Activated T-helper 1 cell treated with anti-CD3 and anti-CD28 coated beads, Interleukin-2, amount 50 U/mL, for 16 hours (primary cell): Measurements from ENCODE around the gene KIF23.

Experiments
- DNase-seq, 2 donors: peaks; one replicate each; pipeline ENCODE4 v3.0.0-alpha.2; 2020; ENCODE audit warnings: low read depth in 1 of 2, low spot score in 1 of 2

Gene KIF23

DNA sequence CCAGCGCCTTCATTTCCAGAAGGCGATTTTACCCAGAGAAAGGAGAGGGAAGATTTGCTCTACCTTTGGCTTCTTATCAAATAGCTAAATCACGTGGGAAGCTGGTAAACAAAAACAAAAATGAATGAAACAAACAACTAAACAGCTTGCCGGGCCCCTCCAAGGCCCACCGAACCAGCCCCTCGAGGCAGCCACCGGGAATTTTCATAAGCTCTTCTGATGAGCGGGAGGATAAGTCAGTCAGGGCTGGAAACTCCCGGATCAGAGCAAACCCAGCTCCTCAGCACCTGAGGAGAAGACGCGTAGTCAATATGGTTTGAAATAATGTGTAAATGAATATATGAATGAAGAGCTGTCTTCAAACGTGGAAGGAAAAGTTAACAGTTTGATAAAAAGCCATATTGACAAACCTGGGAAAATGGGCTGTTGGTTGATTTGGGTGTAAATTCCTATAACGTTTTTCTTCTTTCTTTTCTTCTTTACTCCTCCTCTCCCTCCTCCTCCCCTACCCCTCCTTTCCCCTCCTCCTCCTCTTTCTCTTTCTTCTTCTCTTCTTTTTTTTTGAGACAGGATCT, 49.1 kb downstream of the KIF23 start:
- DNase-seq = no peak

DNA sequence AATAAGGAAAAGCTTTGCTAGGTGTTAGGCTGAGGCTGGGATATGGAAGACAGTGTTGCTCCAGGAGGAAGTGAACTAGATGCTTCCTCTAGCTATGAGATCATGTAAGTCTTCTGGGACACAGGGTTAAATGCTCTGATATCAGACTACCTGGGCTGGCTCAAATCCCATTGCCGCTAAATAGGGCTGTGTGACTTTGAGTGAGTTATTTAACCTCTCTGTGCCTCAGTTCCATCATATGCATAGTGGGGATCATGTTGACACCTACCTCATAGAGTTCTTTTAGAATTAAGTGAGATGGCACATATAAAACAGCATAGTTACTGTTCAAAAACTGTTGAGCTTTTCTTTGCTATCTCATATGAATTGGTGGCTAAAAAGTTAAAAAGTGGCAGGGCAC, 51.1 kb downstream of the KIF23 start:
- no peak for DNase-seq

DNA sequence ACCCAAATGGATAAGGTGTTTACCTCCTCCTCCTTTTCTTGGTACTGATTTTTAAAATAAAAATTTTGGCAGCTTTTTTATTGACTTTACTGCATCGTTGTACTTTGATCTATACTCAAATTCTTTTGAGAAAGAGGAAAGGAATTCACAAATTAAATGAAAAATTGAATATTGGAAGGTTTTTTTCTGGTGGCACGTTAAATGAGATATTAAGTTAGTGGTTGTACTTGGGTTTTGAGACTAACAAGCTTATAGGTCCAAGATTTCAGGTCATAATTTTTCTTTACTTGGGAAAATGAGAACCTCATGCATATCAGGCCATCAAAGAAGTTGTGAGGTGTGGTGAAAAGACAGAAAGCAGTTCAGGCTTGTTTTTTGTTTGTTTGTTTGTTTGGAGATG, 52.6 kb downstream of the KIF23 start:
- no peak for DNase-seq

DNA sequence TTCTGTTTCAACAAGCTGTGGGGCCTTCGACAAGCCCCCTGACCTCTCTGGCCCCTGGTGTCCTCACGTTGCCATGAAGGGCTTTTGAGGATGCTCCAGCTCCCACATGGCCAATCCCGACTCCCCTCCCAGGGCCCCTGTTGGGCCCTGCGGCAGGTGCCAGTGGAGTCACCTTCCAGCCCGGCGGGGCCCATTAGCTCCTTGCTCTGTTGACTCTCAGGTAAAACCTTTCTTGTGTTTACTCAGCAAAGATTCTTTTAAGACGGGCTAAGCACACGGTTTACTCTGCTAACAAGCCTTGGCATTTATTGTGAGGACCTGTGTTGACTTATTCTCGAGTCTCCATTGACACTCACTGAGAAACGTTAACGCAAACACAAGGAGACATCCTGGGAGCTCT, 53.5 kb downstream of the KIF23 start:
- DNase-seq = no peak

DNA sequence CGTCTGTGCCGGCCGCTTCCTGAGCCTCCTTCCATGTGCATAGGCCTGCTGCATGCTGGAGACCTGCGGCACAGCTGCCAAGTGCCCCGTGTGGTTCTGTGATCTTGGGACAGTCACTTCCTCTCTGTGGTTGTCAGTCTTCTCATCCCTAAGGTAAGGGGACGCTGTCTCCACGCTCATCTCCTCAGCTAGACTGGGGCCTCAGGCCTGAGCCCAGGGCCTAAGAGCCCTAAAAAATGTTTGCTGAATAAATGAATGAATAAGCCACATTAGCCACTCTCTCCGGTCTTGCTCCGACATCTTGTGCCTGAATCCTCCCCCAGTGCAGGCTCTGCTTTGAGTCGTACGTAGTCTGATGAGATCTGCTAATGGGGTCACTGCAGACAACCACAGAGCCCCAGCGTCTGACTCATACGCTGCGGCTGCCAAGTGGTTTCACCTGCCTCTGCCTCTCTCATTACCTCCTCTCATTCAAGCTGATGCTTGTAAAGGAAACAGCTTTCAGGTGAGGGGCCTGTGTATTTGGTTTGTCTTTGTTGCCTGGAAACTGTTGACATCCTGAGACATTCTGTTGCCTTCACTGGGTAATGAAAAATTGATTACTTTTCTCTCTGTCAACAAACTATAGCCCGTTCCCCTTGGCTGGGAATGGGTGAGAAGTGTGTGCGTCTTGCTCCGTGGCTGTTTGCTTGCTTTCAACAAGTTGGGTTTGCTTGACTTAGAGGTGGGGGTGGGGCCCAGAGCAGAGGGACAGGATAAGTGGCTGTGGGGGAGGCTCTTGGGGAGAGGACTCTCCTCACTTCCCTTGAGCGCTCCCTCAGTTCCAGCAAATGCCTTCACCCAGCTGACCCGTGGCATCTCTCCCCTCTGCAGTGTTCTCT, 54.3 kb downstream of the KIF23 start:
- peak; percentile 60 to 73 for DNase-seq

DNA sequence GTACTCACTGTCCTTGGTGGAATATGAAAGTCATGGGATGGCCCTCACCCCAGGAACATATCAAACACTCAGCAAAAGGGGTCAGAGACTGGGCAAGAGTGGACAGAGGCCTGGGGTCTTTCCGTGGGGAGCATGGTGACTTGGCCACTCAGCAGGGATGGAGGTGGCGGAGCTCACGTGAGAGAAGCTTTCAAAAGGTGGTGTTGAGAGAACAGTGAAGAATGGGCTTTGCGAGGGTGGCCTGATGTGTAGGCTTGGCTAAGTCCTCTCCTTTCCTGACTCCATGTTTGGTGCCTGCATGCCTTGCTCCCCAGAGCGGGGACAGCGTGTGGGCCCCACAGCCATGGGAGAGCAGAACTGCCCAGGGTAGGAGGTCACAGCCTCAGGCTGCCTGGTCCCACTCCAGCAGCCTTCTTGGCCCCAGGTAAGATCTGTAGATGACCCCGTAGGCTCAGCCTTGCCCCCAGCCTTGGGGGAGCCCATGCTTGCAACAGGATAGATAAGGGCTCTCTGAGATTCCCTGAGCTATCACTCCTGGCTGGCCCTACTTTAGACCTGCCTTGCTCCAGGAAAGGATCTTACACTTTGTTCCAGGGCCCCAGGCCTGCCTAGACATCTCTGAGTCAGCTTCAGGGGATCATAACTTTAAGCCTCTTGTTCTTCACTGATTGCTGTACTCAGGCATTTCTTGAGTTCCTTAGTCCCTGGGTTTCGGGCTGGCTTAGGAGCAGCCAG, 55.5 kb downstream of the KIF23 start:
- no peak for DNase-seq

DNA sequence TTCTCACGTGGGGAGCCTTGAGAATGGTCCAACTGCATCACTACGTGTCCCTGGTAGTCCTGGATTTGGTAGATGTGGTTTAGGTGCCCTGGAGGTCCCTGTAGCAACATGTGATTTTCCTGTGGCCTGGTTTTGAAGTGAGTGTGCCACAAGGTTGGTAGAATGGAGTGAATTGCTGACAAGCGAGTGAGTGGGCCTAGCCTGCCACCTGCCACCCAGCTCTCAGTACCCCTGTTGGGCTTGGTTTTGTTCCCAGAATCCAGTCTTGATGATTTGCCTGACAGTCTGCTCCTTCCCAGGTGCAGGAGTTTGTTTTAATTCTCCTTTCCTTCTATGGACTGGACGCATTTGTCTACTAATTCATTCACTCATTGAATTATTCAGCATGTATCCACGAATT, 57.9 kb downstream of the KIF23 start:
- DNase-seq = no peak

DNA sequence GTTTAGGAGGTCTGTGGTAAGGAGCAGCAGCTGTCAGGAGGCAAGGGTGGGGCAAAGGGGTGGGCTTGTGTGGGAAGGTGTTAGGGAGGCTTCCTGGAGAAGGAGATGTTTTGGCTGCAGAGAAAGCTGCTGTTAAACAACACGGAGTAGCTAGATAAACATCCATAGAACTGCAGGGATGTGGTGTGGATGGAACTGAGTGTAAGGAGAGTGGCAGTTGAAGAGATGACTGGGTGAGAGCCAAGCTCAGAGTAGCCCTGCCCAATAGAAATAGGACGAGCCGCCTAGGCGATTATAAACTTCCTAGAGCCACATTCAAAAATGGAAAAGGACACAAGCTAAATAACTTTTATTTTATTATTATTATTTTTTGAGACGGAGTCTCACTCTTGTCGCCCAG, 58.4 kb downstream of the KIF23 start:
- no peak for DNase-seq

DNA sequence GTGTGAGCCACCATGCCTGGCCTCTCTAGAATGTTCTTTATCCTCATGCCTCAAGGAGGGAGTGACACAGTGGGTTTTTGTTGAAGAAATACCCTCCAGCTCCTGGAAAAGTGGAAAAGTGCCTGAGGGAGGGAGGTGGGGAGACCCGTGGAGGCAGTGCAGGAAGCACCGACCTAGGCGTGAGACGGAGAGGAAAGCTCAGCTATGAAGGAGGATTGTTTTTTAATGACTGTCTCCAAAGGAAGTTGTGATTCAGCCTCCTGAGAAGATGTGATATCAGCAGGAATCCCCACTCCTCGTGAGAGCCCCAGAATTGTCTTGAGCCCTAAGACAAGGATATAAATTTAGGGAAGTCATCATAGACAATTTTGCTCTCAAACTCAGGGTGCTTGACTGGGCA, 60.1 kb downstream of the KIF23 start:
- no peak for DNase-seq

DNA sequence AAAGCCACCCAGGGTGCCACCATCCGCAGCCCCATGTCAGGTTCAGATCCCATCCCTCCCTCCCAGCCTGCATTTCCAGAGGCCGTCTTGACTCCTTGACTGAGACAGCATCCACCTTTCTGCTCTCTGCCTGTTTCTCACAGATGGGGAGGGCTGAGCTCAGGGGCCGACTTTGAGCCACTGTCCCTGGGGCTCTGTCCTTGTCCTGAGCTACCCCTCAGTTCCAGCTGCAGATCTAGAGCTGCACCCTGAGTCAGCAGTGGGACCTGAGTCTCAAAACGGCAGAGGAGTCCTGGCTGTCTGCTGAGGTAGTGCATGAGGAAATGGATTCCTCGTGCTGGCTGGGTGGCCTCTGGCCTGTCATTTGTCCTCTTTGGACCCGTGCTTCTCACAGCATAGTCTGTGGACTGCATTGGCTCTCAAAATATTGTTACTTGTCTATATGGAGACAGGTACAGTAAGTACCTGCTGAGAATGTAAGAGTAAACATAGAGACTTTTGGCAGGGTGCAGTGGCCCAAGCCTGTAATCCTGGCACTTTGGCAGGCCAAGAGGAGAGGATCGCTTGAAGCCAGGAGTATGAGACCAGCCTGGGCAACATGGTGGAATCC, 60.8 kb downstream of the KIF23 start:
- no peak for DNase-seq

DNA sequence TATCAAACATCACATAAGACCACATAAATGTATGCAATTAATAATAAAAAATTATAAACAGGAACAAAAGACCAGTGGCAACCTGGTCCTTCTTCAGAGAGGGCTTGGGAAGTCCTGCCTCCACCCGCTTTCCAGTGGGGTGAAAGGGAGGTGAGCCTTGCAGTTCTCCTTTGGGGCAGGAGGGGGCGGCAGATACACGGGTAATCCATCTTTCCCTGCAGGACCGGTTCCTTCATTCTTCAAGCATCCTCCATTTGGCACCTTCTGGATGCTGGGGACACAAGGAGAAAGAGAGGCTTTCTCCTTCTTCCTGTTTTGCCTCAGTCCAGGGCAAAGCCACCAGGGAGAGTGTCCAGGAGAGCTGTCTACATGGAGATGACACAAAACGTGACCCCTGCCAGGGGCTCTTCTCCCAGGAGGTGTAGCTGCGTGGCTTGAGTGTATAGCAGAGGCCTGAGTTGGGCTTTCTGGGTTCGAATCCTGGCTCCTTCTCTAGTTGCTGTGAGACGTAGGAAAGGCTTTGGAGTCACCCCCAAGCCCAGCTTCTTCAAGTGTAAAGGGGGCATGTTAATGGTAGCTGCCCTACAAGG, 61.7 kb downstream of the KIF23 start:
- DNase-seq = peak; percentile 55 to 67

DNA sequence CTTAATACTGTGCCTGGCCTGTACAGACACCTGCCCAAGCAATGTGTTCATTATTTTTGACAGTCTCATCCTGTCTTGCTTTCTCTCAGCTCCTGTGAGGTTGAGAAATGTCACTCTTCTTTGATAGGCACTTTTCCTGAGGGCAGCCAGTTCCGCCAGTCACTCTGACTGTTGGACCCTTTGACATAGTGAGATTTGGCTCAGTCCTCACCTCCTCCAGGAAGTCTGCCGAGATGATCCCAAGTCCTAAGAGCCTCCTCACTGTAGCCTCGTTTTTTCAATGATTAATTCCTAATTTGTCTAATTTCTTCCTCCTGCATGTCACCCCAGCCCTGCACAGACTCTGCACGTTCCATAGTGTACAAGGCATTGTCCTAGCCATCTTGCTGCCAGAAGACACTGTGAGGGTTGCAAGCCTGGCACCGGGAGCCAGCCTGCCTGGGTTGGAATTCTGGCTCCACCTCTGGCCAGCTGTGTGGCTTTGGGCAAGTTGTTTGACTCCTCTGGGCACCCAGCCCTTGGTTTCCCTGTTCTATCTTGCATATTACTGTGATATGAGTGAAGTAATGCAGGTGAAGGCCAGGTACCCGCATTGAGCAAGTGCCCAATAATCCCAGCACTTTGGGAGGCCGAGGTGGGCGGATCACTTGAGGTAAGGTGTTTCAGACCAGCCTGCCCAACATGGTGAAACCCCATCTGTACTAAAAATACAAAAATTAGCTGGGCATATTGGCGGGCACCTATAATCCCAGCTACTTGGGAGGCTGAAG, 62.7 kb downstream of the KIF23 start:
- no peak for DNase-seq

DNA sequence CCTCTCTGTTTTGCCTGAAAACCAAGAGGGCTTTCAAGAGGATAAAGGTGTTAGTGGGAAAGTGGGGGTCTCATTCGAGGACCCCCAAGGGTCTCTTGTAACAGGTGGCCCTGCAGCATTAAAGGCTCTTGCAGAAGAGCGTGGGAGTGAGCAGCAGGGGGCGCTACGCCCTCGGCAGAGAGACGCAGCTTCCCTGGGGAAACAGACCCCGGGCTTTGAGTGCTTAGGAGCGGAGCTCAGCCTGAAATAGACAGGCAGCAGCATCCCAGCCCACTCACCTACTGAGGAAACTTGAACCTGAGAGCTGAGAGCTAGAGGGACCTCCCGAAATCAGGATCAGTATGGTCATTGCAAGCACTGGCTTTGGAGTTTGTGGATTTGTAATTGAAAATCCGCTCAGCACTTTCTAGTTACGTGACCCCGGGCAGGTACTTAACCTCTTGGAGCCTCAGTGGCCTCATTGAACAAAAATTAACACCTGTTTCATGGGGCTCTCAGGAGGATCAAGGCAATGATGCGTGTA, 64.2 kb downstream of the KIF23 start:
- peak in 1 of 2 donors; percentile 25 for DNase-seq

DNA sequence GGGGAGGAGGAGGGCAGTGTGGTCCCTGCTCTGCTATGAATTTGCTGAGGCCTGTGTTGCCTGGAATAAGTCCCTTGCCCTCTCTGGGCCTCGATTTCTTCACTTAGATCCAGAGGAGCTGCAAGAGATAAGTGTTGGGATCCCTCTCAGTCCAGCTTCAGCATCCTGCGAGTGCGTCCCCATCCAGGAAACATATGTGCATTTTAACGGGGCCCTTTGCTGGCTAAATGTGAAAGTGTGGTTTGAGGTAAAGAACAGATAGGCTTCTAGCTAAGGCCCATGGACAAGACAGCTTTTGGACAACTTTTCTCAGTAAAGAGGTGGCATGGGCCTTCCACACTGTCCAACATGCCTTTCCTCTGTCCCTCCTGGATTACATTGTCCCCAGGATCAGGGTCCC, 64.9 kb downstream of the KIF23 start:
- DNase-seq = no peak

DNA sequence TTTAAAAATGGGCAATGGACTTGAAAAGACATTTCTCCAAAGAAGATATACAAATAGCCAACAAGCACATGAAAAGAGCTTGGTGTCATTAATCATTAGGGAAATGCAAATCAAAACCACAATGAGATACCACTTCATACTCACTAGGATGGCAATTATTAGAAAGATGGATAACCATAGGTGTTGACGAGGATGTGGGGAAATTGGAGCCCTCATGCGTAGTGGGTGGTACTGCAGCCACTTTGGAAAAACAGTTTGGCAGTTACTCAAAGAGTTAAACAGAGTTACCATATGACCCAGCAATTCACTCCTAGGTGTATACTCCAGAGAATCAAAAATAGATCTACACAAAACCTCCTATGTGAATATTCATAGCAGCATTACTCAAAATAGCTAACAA, 65.8 kb downstream of the KIF23 start:
- no peak for DNase-seq

DNA sequence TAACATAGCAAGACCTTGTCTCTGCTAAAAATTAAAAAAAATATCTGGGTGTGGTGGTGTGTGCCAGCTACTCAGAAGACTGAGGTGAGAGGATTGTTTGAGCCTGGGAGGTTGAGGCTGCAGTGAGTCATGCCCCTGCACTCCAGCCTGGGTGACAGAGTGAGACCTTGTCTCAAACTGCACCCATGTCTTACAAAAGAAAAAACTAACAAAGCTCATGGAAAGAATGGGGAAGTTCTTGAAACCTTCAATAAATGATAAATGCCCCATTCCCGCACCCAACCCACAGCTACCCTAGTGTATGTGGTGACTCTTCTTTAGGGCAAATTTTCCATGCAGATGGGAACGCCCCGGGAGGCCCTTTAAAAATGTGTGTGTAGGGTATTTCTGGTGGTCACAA, 66.8 kb downstream of the KIF23 start:
- DNase-seq = no peak

DNA sequence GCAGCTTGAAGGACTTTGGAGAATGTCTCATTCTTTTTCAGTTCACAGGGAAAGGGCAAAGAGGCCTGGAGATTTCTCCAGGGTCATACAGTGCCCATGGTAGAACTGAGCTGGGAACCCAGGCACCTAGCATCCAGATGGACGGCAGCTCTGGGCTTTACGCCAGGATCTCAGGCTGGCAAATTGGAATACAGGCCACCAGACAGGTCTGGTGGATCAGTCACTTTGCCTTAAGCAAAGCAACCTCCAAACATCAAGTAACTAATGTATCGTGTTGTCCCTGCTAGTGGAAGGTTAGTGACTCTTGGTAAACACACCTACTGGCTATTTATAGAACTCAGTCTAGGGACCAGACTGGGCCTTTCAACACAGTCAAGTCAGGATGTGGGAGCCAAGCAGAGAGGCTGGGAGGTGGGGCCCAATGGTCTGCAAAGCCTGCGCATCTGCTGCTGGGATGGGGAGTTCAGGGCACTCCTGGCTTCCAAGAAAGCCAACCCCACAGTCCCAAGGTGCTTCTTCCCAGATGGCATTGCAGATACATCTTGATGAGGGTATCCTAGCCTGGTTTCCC, 68.6 kb downstream of the KIF23 start:
- DNase-seq = no peak

DNA sequence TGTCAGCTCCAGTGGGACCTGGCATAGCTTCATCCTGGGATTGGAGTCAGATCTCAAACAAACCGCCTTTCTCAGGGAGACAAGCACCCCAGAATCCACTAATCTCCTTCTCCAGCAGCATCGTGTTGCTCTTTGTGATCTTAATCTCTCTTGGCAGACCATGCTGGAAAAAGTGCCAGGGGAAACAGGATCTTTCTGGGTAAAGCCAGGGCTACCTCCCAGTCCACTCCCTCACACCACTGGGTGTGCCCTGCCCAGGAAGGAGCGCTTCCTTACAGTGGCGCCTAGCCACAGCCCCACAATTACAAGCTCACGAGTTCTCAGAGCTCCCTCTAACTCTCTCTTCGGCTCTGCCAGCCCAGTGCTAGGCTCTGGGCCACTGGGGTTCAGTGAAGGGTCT, 70.7 kb downstream of the KIF23 start:
- no peak for DNase-seq

DNA sequence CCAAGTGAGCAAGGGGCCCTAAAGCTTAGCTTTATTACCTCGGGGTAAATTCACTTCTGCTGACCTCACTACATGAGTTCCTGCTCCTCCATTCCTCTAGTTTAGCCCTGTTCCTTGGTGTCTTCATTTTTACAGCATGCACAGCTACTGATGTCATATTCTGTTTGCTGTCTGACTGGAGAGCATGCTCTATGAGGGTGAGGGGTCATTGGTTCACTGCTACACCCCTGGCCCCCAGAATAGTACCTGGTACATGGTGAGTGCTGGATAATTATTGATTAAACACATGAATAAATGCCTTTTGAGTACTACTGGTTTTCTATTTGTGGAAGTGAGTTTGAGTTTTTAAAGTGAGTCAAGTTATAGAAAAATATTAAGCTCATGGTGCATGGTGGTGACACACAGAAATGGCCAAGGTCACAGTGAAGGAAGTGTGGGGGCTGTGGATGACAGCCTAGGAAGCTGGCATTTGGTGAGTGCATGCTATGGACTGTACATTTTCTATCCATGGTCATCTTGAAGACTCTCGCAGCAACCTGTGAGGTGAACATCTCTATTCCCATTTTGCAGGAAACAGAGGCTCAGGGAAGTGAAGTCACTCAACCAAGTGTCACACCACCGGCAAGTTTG, 72.4 kb downstream of the KIF23 start:
- no peak for DNase-seq
